Fibroblast of peridontal ligament (primary cell): ENCODE results near the gene MPRIP.

ENCODE experiments used
- DNase-seq: peaks from one replicate; pipeline ENCODE4 v3.0.0-alpha.2; 2010; ENCODE audit errors: extremely low read depth

The MPRIP gene

GRCh38 chr17:17109256-17109655, 67.0 kb downstream of the MPRIP start:
- no peak for DNase-seq

GRCh38 chr17:17109907-17110306, 67.7 kb downstream of the MPRIP start:
- no peak for DNase-seq

GRCh38 chr17:17110520-17110919, 68.3 kb downstream of the MPRIP start:
- DNase-seq: no peak

GRCh38 chr17:17111401-17112393, 69.4 kb downstream of the MPRIP start:
- DNase-seq: no peak

GRCh38 chr17:17112628-17113200, 70.5 kb downstream of the MPRIP start:
- no peak for DNase-seq

GRCh38 chr17:17114592-17115225, 72.5 kb downstream of the MPRIP start:
- no peak for DNase-seq

GRCh38 chr17:17115620-17116019, 73.4 kb downstream of the MPRIP start:
- DNase-seq: no peak

- DNase-seq: no peak
Observed at GRCh38 chr17:17116406-17116805, 74.1 kb downstream of the MPRIP start.

- DNase-seq: no peak
Observed at GRCh38 chr17:17117923-17118322, 75.7 kb downstream of the MPRIP start.

- no peak for DNase-seq
Observed at GRCh38 chr17:17118399-17118798, 76.1 kb downstream of the MPRIP start.

GRCh38 chr17:17119106-17119505, 76.8 kb downstream of the MPRIP start:
- no peak for DNase-seq

GRCh38 chr17:17119533-17119932, 77.3 kb downstream of the MPRIP start:
- DNase-seq: peak; percentile 49

GRCh38 chr17:17120294-17120693, 78.0 kb downstream of the MPRIP start:
- DNase-seq: no peak

GRCh38 chr17:17120701-17121100, 78.4 kb downstream of the MPRIP start:
- DNase-seq: peak; percentile 39

- DNase-seq: no peak
Observed at GRCh38 chr17:17121162-17121561, 78.9 kb downstream of the MPRIP start.

- no peak for DNase-seq
Observed at GRCh38 chr17:17122781-17123483, 80.7 kb downstream of the MPRIP start.

- no peak for DNase-seq
Observed at GRCh38 chr17:17124341-17124740, 82.1 kb downstream of the MPRIP start.

GRCh38 chr17:17125136-17126084, 83.2 kb downstream of the MPRIP start:
- peak; percentile 36 for DNase-seq

GRCh38 chr17:17126131-17127110, 84.2 kb downstream of the MPRIP start:
- DNase-seq: no peak

GRCh38 chr17:17127156-17127555, 84.9 kb downstream of the MPRIP start:
- no peak for DNase-seq
